Endothelial cell of umbilical vein (primary cell): ENCODE data around the gene SSBP3. TPM values are rescaled to one million over a fixed set of nuclear protein-coding genes. Genes with fewer than 3 reads are reported as not detected.

Experiments
- BruUV-seq: library from RNA; stranded (reverse); fragments of 400-500 nt; replicated peaks from 2 replicates; lab custom pipeline; 2021; lab: Mats Ljungman, UMichigan
- CTCF ChIA-PET: fragments of 300-600, 350-600 bp; sonication (Branson Sonifier 250); formaldehyde crosslinking; loops from one replicate; lab custom pipeline; 2021; ENCODE audit warnings: antibody characterized with exemption, inconsistent platforms; lab: Charles Lee
- POLR2A ChIA-PET: fragments of 300-600, 350-600 bp; sonication (Branson Sonifier 250); formaldehyde crosslinking; loops from one replicate; lab custom pipeline; 2021; ENCODE audit warnings: antibody characterized with exemption, inconsistent platforms; lab: Charles Lee
- DNase-seq: peaks from one replicate; pipeline ENCODE4 v3.0.0-alpha.2; 2011; ENCODE audit warnings: low read depth, low spot score
- FAIRE-seq: peaks from 2 replicates; lab custom pipeline; 2011; peaks lifted over from hg19 to GRCh38; lab: Jason Lieb, UNC
- H2AFZ ChIP-seq: 2 replicates; pipeline ENCODE4 v1.6.0; 2012; ENCODE audit warnings: low read depth, low read length, control low read depth, inconsistent platforms
- H3K27ac ChIP-seq: 2 replicates; pipeline ENCODE4 v1.5.1; 2011; ENCODE audit warnings: low read depth, mild to moderate bottlenecking, control low read depth, low read length, moderate library complexity; ENCODE audit not compliant: insufficient read depth
- H3K27me3 ChIP-seq, 2 experiments: 2 replicates each; pipeline versions ENCODE4 v1.6.0 to v1.6.1; 2011; ENCODE audit warnings: low read length in 2 of 2, mixed read lengths in 1 of 2; ENCODE audit not compliant: control insufficient read depth in 2 of 2, insufficient read depth in 2 of 2
- H3K36me3 ChIP-seq, 2 experiments: 2 replicates in 1 of 2; 3 replicates in 1 of 2; pipeline ENCODE4 v1.5.1; 2011; ENCODE audit warnings: low read length in 2 of 2, mild to moderate bottlenecking in 1 of 2, moderate library complexity in 1 of 2; ENCODE audit not compliant: control insufficient read depth in 2 of 2, insufficient read depth in 2 of 2; ENCODE audit errors: extremely low read depth in 1 of 2
- H3K4me1 ChIP-seq: 3 replicates; pipeline ENCODE4 v1.5.1; 2011; ENCODE audit warnings: mild to moderate bottlenecking, low read length; ENCODE audit not compliant: control insufficient read depth, insufficient read depth; ENCODE audit errors: extremely low read depth
- H3K4me2 ChIP-seq: 2 replicates; pipeline ENCODE4 v1.6.1; 2011; ENCODE audit warnings: low read length, control low read depth, mixed read lengths; ENCODE audit not compliant: insufficient read depth
- H3K4me3 ChIP-seq, 3 experiments: fragments of 200-600 bp in 1 of 3; sonication (generic), shearing (Covaris generic) in 1 of 3; replicated peaks in 1 of 3; 2 replicates each; pipeline ENCODE4 v1.5.1; 2011 to 2016; ENCODE audit warnings: control low read depth in 3 of 3, low read length in 3 of 3, mild to moderate bottlenecking in 2 of 3, inconsistent platforms in 1 of 3, low read depth in 1 of 3, moderate library complexity in 1 of 3; ENCODE audit not compliant: insufficient read depth in 1 of 3
- H3K79me2 ChIP-seq: 2 replicates; pipeline ENCODE4 v1.6.0; 2012; ENCODE audit warnings: low read length, inconsistent platforms; ENCODE audit not compliant: control insufficient read depth, insufficient read depth
- H3K9ac ChIP-seq: replicated peaks from 2 replicates; pipeline ENCODE3; 2011; ENCODE audit warnings: low read length, control low read depth; ENCODE audit not compliant: insufficient read depth; ENCODE audit errors: extremely low read depth
- H3K9me1 ChIP-seq: replicated peaks from 3 replicates; pipeline ENCODE4 v1.6.0; 2011; ENCODE audit warnings: mild to moderate bottlenecking, low read length; ENCODE audit not compliant: control insufficient read depth, insufficient read depth; ENCODE audit errors: extremely low read depth
- H3K9me3 ChIP-seq: replicated peaks from 2 replicates; pipeline ENCODE4 v1.5.1; 2012; ENCODE audit warnings: low read length, inconsistent platforms; ENCODE audit not compliant: control insufficient read depth, insufficient read depth
- H4K20me1 ChIP-seq: replicated peaks from 2 replicates; pipeline ENCODE3; 2011; ENCODE audit warnings: mild to moderate bottlenecking, low read length; ENCODE audit not compliant: control insufficient read depth, insufficient read depth; ENCODE audit errors: extremely low read depth
- EZH2 ChIP-seq: IDR thresholded peaks from 2 replicates; pipeline ENCODE4 v1.6.1; 2012; ENCODE audit warnings: borderline replicate concordance, low read depth, mild to moderate bottlenecking, moderate library complexity, low read length, inconsistent platforms; ENCODE audit not compliant: severe bottlenecking
- FOS ChIP-seq: IDR thresholded peaks from 2 replicates; pipeline ENCODE4 v1.6.1; 2011; ENCODE audit warnings: mild to moderate bottlenecking, low read length, moderate library complexity, borderline replicate concordance; ENCODE audit not compliant: insufficient read depth
- GATA2 ChIP-seq: IDR thresholded peaks from 2 replicates; pipeline ENCODE4 v1.7.0; 2011; ENCODE audit warnings: low read depth, mild to moderate bottlenecking, moderate library complexity, mixed read lengths, low read length; ENCODE audit not compliant: insufficient read length, insufficient read depth
- JUN ChIP-seq: IDR thresholded peaks from 2 replicates; pipeline ENCODE4 v1.6.1; 2011; ENCODE audit warnings: borderline replicate concordance, low read depth; ENCODE audit not compliant: insufficient read length, insufficient read depth
- MYC ChIP-seq: IDR thresholded peaks from one replicate; pipeline ENCODE4 v1.6.1; 2011; ENCODE audit warnings: mild to moderate bottlenecking, low read depth, low read length
- POLR2A ChIP-seq: IDR thresholded peaks from 2 replicates; pipeline ENCODE4 v1.6.1; 2012; ENCODE audit warnings: low read depth, mild to moderate bottlenecking, control low read depth, low read length
- POLR2AphosphoS5 ChIP-seq: IDR thresholded peaks from 2 replicates; pipeline ENCODE4 v1.6.1; 2012; ENCODE audit warnings: low read depth, mild to moderate bottlenecking, control low read depth, low read length, moderate library complexity; ENCODE audit not compliant: insufficient read depth
- dilution Hi-C: fragments of 300-500 bp; cut with MboI; formaldehyde crosslinking; loops from one replicate; pipeline ENCODE4 v1.15.0; 2019; ENCODE audit warnings: low sequenced_read_pairs; ENCODE audit not compliant: extremely low pct_ligation_motif_present
- intact Hi-C: fragments of 100-400 bp; cut with micrococcal nuclease; formaldehyde crosslinking; loops from one replicate; pipeline ENCODE4 v1.10.0; 2022
- polyA plus RNA-seq, 4 experiments: library from polyadenylated mRNA; depleted of rRNA in 3 of 4; stranded (reverse) in 3 of 4; unstranded in 1 of 4; fragments of >200 nt; gene quantifications; 2 replicates each; pipeline versions ENCODE4 v1.2.1 to v1.2.3, GENCODE V29; 2011 to 2012; ENCODE audit warnings: missing spikeins in 1 of 4
- total RNA-seq: library from RNA; stranded (reverse); gene quantifications from 2 replicates; pipeline ENCODE4 v1.2.3, GENCODE V29; 2021
- TF ChIP-seq, protein P1 (sequence below), 2 donors: IDR thresholded peaks; 1 replicate in 1 of 2; 2 replicates in 1 of 2; pipeline ENCODE4 v1.5.1; 2011; ENCODE audit warnings: low read length in 2 of 2, mild to moderate bottlenecking in 2 of 2, moderate library complexity in 2 of 2, control low read depth in 1 of 2, inconsistent platforms in 1 of 2, low read depth in 1 of 2; ENCODE audit not compliant: insufficient read depth in 1 of 2; ENCODE audit errors: extremely low read depth in 1 of 2
- TF ChIP-seq, protein P2 (sequence below): IDR thresholded peaks from 2 replicates; pipeline ENCODE4 v1.6.1; 2011; ENCODE audit not compliant: insufficient read depth, insufficient read length

Gene SSBP3
- total and polyA plus RNA-seq, 2 donors (not counting 3 experiments of a cell fraction or from before 2014, with no cell fraction given), result 44.9 to 59.4 TPM

DNA sequence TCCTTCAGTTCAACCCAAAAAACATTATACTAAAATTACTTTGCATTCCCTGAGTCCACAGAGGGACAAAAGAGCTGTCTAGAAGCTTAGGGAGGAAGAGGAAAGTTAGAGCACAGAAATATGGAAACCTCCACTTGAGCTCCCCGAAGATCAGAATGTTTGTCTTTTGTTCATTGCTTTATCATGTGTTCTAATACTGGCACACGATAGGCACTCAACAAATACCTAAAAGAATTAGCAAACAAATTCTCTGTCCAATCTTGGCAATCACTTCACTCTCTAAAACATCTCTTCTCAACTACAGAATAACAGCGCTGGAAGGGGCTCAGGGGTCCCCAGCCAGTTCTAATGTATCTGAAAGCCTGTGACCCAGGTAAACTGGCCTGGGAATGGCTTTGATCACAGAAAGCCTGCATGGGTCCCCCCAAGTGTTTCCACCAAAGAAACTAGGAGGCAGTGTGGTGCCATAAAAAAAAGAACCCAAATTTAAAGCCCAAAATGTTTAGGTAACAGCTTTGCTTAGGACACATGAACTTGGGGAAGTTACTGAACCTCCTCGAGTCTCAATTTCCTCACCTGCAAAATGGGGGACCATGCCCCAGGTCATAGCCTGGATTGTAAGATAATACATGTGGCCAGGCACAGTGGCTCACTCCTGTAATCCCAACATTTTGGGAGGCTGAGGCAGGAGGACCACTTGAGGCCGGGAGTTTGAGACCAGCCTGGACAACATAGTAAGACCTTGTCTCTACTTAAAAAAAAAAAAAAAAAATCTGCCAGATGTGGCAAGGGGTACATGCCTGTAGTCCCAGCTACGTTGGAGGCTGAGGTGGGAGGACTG, 45.8 kb downstream of the SSBP3 start:
- H3K79me2 ChIP-seq, result peaks cover 30% of the 10 kb centered on the region
- peaks cover 10% of the 10 kb centered on the region for H3K4me1 ChIP-seq
- DNase-seq (no peak), FAIRE-seq (no peak)
- dilution Hi-C loops (no loop called here), intact Hi-C loops (no loop called here)
- H3K9me1 ChIP-seq, result no peaks in the 10 kb centered on the region
- TF ChIP-seq, protein P1, sequence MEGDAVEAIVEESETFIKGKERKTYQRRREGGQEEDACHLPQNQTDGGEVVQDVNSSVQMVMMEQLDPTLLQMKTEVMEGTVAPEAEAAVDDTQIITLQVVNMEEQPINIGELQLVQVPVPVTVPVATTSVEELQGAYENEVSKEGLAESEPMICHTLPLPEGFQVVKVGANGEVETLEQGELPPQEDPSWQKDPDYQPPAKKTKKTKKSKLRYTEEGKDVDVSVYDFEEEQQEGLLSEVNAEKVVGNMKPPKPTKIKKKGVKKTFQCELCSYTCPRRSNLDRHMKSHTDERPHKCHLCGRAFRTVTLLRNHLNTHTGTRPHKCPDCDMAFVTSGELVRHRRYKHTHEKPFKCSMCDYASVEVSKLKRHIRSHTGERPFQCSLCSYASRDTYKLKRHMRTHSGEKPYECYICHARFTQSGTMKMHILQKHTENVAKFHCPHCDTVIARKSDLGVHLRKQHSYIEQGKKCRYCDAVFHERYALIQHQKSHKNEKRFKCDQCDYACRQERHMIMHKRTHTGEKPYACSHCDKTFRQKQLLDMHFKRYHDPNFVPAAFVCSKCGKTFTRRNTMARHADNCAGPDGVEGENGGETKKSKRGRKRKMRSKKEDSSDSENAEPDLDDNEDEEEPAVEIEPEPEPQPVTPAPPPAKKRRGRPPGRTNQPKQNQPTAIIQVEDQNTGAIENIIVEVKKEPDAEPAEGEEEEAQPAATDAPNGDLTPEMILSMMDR (IDR thresholded peaks at IDR 0.05; ENCODE audit: extremely low read depth in 1 of 2, insufficient read depth in 1 of 2, low read depth in 1 of 2, low read length in 2 of 2), result no peak
- TF ChIP-seq POLR2A (no peak), JUN (no peak), EZH2 (no peak), FOS (no peak), GATA2 (no peak), MYC (no peak), POLR2AphosphoS5 (no peak)
- TF ChIP-seq, protein P2, sequence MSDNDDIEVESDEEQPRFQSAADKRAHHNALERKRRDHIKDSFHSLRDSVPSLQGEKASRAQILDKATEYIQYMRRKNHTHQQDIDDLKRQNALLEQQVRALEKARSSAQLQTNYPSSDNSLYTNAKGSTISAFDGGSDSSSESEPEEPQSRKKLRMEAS, result no peak
- H3K4me2 ChIP-seq, result no peak overlapping the region
- CTCF ChIA-PET, result interaction anchor here (0.9 to 1.8 kb wide), 2 partner anchors 11 to 239 kb away, joined by 3 to 4 read pairs; no protein-coding TSS in a partner anchor
- no peak overlapping the region for H3K27ac ChIP-seq
- no peak overlapping the region for H2AFZ ChIP-seq
- no peak overlapping the region for H3K9ac ChIP-seq
- POLR2A ChIA-PET, result no interaction called here
- H3K9me3 ChIP-seq, result no peaks in the 10 kb centered on the region
- no TSS peak for BruUV-seq
- no peak overlapping the region for H3K4me3 ChIP-seq
- peaks cover 0 to 2% of the 10 kb centered on the region in 2 experiments for H3K36me3 ChIP-seq
- no peaks in the 10 kb centered on the region for H3K27me3 ChIP-seq
- H4K20me1 ChIP-seq, result no peaks in the 10 kb centered on the region
